GM23338 (cell line): Measurements from ENCODE around the gene RNF115. TPM values are rescaled to one million over a fixed set of nuclear protein-coding genes. Genes with fewer than 3 reads are reported as not detected.

Source experiments
- ATAC-seq: fragments of 200-7000 bp; cut with Tn5 transposase; 3 replicates; pipeline ENCODE4 v1.9.1; 2020
- DNase-seq: peaks from one replicate; pipeline ENCODE4 v3.0.0-alpha.2; 2015; ENCODE audit warnings: low spot score
- H2AFZ ChIP-seq: fragments of 200-600 bp; sonication (generic); 2 replicates; pipeline ENCODE4 v1.8.0; 2016; ENCODE audit warnings: antibody characterized with exemption, mild to moderate bottlenecking, moderate library complexity
- H3F3A ChIP-seq: fragments of 200-600 bp; sonication (generic); replicated peaks from 2 replicates; pipeline ENCODE4 v1.8.0; 2017; ENCODE audit warnings: antibody characterized with exemption, mixed run types, low read depth
- H3K27ac ChIP-seq: fragments of 200-600 bp; sonication (generic); 2 replicates; pipeline ENCODE4 v1.6.1; 2016; ENCODE audit warnings: low read depth
- H3K27me3 ChIP-seq: fragments of 200-600 bp; sonication (generic); 2 replicates; pipeline ENCODE4 v1.8.0; 2016; ENCODE audit warnings: mild to moderate bottlenecking, mixed run types, moderate library complexity; ENCODE audit not compliant: insufficient read depth
- H3K36me3 ChIP-seq: fragments of 200-600 bp; sonication (generic); 2 replicates; pipeline ENCODE4 v1.8.0; 2016; ENCODE audit warnings: mild to moderate bottlenecking; ENCODE audit not compliant: insufficient read depth
- H3K4me1 ChIP-seq: fragments of 200-600 bp; sonication (generic); 2 replicates; pipeline ENCODE4 v1.8.0; 2016; ENCODE audit warnings: mild to moderate bottlenecking, moderate library complexity; ENCODE audit not compliant: insufficient read depth
- H3K4me2 ChIP-seq: fragments of 200-600 bp; sonication (generic); 2 replicates; pipeline ENCODE4 v1.7.1; 2017; ENCODE audit warnings: mixed run types
- H3K4me3 ChIP-seq: fragments of 200-600 bp; sonication (generic); 2 replicates; pipeline ENCODE4 v1.6.1; 2016; ENCODE audit warnings: mixed run types
- H3K79me2 ChIP-seq: fragments of 200-600 bp; sonication (generic); replicated peaks from 2 replicates; pipeline ENCODE4 v1.8.0; 2017; ENCODE audit warnings: mild to moderate bottlenecking; ENCODE audit not compliant: insufficient read depth
- H3K9me2 ChIP-seq: fragments of 200-600 bp; sonication (generic); 2 replicates; pipeline ENCODE4 v1.8.0; 2017; ENCODE audit not compliant: insufficient read depth
- H4K20me1 ChIP-seq: fragments of 200-600 bp; sonication (generic); replicated peaks from 2 replicates; pipeline ENCODE4 v1.8.0; 2017; ENCODE audit warnings: mild to moderate bottlenecking; ENCODE audit not compliant: insufficient read depth
- H3K27ac Mint-ChIP-seq: 2 replicates; pipeline ENCODE4 v1.8.0; 2020; ENCODE audit warnings: inconsistent platforms, mild to moderate bottlenecking, moderate library complexity, mixed read lengths
- H3K27me3 Mint-ChIP-seq: 3 replicates; pipeline ENCODE4 v1.8.0; 2022; ENCODE audit warnings: low read depth, mild to moderate bottlenecking, moderate library complexity, mixed read lengths, inconsistent platforms; ENCODE audit not compliant: insufficient read depth, poor library complexity
- H3K36me3 Mint-ChIP-seq: 3 replicates; pipeline ENCODE4 v1.8.0; 2021; ENCODE audit warnings: low read depth, mild to moderate bottlenecking, inconsistent platforms, moderate library complexity, mixed read lengths
- H3K4me1 Mint-ChIP-seq: 3 replicates; pipeline ENCODE4 v1.8.0; 2020; ENCODE audit warnings: mild to moderate bottlenecking, inconsistent platforms, mixed read lengths
- H3K4me3 Mint-ChIP-seq: 3 replicates; pipeline ENCODE4 v1.8.0; 2021; ENCODE audit warnings: moderate library complexity, mild to moderate bottlenecking, inconsistent platforms, mixed read lengths
- H3K9me3 Mint-ChIP-seq: 3 replicates; pipeline ENCODE4 v1.8.0; 2020; ENCODE audit warnings: moderate library complexity, mild to moderate bottlenecking, inconsistent platforms, mixed read lengths
- CREB1 ChIP-seq: fragments of 250-450 bp; sonication (Bioruptor Pico); IDR thresholded peaks from 2 replicates; pipeline ENCODE4 v1.5.0; 2020; ENCODE audit warnings: low read depth, mild to moderate bottlenecking, moderate library complexity
- CTCF ChIP-seq, 2 experiments: fragments of 200-600 bp in 1 of 2; sonication (generic) in 1 of 2; conservative IDR thresholded peaks; 2 replicates each; pipeline versions ENCODE4 v1.5.1 to v1.6.1; 2016 to 2017; ENCODE audit warnings: antibody characterized with exemption in 2 of 2, low read depth in 2 of 2, mild to moderate bottlenecking in 2 of 2, moderate library complexity in 1 of 2
- ETS1 ChIP-seq: IDR thresholded peaks from 2 replicates; pipeline ENCODE4 v1.6.1; 2016; ENCODE audit warnings: antibody characterized with exemption
- EZH2 ChIP-seq: fragments of 200-600 bp; sonication (generic); IDR thresholded peaks from one replicate; pipeline ENCODE4 v1.8.0; 2017; ENCODE audit warnings: antibody characterized with exemption, mild to moderate bottlenecking, low read depth; ENCODE audit not compliant: unreplicated experiment
- EZH2phosphoT487 ChIP-seq: fragments of 200-600 bp; sonication (generic); IDR thresholded peaks from one replicate; pipeline ENCODE4 v1.8.1; 2018; ENCODE audit warnings: antibody characterized with exemption; ENCODE audit not compliant: unreplicated experiment
- JUNB ChIP-seq: IDR thresholded peaks from one replicate; pipeline ENCODE4 v1.6.1; 2016; ENCODE audit warnings: antibody characterized with exemption; ENCODE audit not compliant: unreplicated experiment
- NANOG ChIP-seq: IDR thresholded peaks from 2 replicates; pipeline ENCODE4 v1.6.1; 2016; ENCODE audit warnings: antibody characterized with exemption, borderline replicate concordance
- POLR2AphosphoS5 ChIP-seq: IDR thresholded peaks from 2 replicates; pipeline ENCODE4 v1.6.1; 2016; ENCODE audit warnings: antibody characterized with exemption, low read depth
- REST ChIP-seq: IDR thresholded peaks from one replicate; pipeline ENCODE4 v1.6.1; 2018; ENCODE audit warnings: antibody characterized with exemption; ENCODE audit not compliant: unreplicated experiment
- STAT1 ChIP-seq: IDR thresholded peaks from one replicate; pipeline ENCODE4 v1.6.1; 2016; ENCODE audit warnings: antibody characterized with exemption; ENCODE audit not compliant: unreplicated experiment
- ZNF114 ChIP-seq: fragments of 250-450 bp; sonication (Bioruptor Pico); IDR thresholded peaks from 2 replicates; pipeline ENCODE4 v1.5.0; 2020; ENCODE audit warnings: mild to moderate bottlenecking, moderate library complexity
- ZNF331 ChIP-seq: fragments of 250-450 bp; sonication (Bioruptor Pico); IDR thresholded peaks from 2 replicates; pipeline ENCODE4 v1.5.0; 2020; ENCODE audit warnings: low read depth, mild to moderate bottlenecking, moderate library complexity
- ZNF462 ChIP-seq: fragments of 250-450 bp; sonication (Bioruptor Pico); IDR thresholded peaks from 2 replicates; pipeline ENCODE4 v1.5.0; 2020; ENCODE audit warnings: mild to moderate bottlenecking, moderate library complexity
- polyA plus RNA-seq: library from polyadenylated mRNA; unstranded; fragments of >200 nt; fragmentation: Nextera tagmentation; extraction: Ambion mirVana; gene quantifications from 2 replicates; pipeline ENCODE4 v1.2.1, GENCODE V29; 2016
- total RNA-seq: library from RNA; depleted of rRNA; stranded (reverse); fragments of >200 nt; shearing (Covaris generic); gene quantifications from 2 replicates; pipeline ENCODE4 v1.2.3, GENCODE V29; 2014

The RNF115 gene
- total and polyA plus RNA-seq, 2 experiments from 2014 or later: 10.6 to 10.9 TPM

GRCh38 chr1:145702052-145702451 lies 121.8 kb downstream of the RNF115 start:
- peaks cover 4% of the 10 kb centered on the region for H3K4me1 Mint-ChIP-seq
- ATAC-seq: no peak
- DNase-seq: no peak
- no peak overlapping the region for H3K4me3 Mint-ChIP-seq
- Histone ChIP-seq H3K4me2 (no peak overlapping the region), H3K4me1 (no peaks in the 10 kb centered on the region), H3K79me2 (no peaks in the 10 kb centered on the region), H3K4me3 (no peak overlapping the region), H2AFZ (no peak overlapping the region), H3K9me2 (0 out of 2 replicates have a peak, but pooled peaks cover 3% of the 10 kb centered on the region), H3K36me3 (no peaks in the 10 kb centered on the region), H3K27ac (no peak overlapping the region), H3F3A (no peaks in the 10 kb centered on the region), H4K20me1 (no peaks in the 10 kb centered on the region; the same call in 1 of the 2 replicates), H3K27me3 (no peaks in the 10 kb centered on the region)
- H3K9me3 Mint-ChIP-seq: no peaks in the 10 kb centered on the region
- TF ChIP-seq EZH2phosphoT487 (no peak), NANOG (no peak), REST (no peak), JUNB (no peak), ZNF114 (no peak), EZH2 (no peak), CREB1 (CRISPR knock-in tag) (no peak), CTCF (conservative IDR thresholded peaks at IDR 0.05; ENCODE audit: low read depth in 2 of 2) (no peak), ZNF331 (CRISPR knock-in tag) (no peak), POLR2AphosphoS5 (no peak), STAT1 (no peak), ETS1 (no peak), ZNF462 (CRISPR knock-in tag) (no peak)
- H3K27ac Mint-ChIP-seq: no peak overlapping the region
- H3K36me3 Mint-ChIP-seq: no peaks in the 10 kb centered on the region
- H3K27me3 Mint-ChIP-seq: peaks cover 3% of the 10 kb centered on the region
